HL-60 (cell line): Measurements from ENCODE around the gene STAB2.

ENCODE experiments used
- DNase-seq, 2 experiments: peaks; one replicate each; pipeline ENCODE4 v3.0.0-alpha.2; 2010 to 2020; ENCODE audit warnings: low read depth in 1 of 2, low spot score in 1 of 2
- H3K27ac ChIP-seq: fragments of 250-450 bp; sonication (Bioruptor Pico); replicated peaks from 2 replicates; pipeline ENCODE4 v1.5.1; 2020; ENCODE audit warnings: mild to moderate bottlenecking, moderate library complexity
- H3K27me3 ChIP-seq: fragments of 250-450 bp; sonication (Bioruptor Pico); 2 replicates; pipeline ENCODE4 v1.5.1; 2021; ENCODE audit warnings: mild to moderate bottlenecking, moderate library complexity; ENCODE audit not compliant: insufficient read depth, poor library complexity, severe bottlenecking
- H3K4me3 ChIP-seq: replicated peaks from 2 replicates; pipeline ENCODE4 v1.5.1; 2011; ENCODE audit warnings: mild to moderate bottlenecking, control low read depth, low read length; ENCODE audit not compliant: insufficient read depth
- CTCF ChIP-seq: IDR thresholded peaks from one replicate; pipeline ENCODE4 v1.5.1; 2011; ENCODE audit warnings: low read length, control low read depth, inconsistent platforms; ENCODE audit not compliant: insufficient read depth
- GABPA ChIP-seq: IDR thresholded peaks from 2 replicates; pipeline ENCODE4 v1.6.1; 2012; ENCODE audit warnings: low read depth
- POLR2AphosphoS5 ChIP-seq: IDR thresholded peaks from 2 replicates; pipeline ENCODE4 v1.6.1; 2012; ENCODE audit warnings: low read depth
- REST ChIP-seq: IDR thresholded peaks from 2 replicates; pipeline ENCODE4 v1.6.1; 2012; ENCODE audit warnings: low read depth; ENCODE audit not compliant: insufficient replicate concordance
- SPI1 ChIP-seq: IDR thresholded peaks from 2 replicates; pipeline ENCODE4 v1.6.1; 2012; ENCODE audit warnings: low read depth, mild to moderate bottlenecking, borderline replicate concordance

Gene STAB2

GRCh38 chr12:103793512-103794045 lies 206.5 kb downstream of the STAB2 start:
- no peak overlapping the region for H3K4me3 ChIP-seq
- TF ChIP-seq REST (no peak), SPI1 (no peak), POLR2AphosphoS5 (no peak), GABPA (no peak), CTCF (no peak)
- no peaks in the 10 kb centered on the region for H3K27me3 ChIP-seq
- H3K27ac ChIP-seq, result no peak overlapping the region
- DNase-seq, result no peak

- no peak for TF ChIP-seq POLR2AphosphoS5
- no peak for TF ChIP-seq CTCF
- no peak for TF ChIP-seq SPI1
- TF ChIP-seq GABPA, result no peak
- Histone ChIP-seq H3K27ac (no peak overlapping the region), H3K27me3 (no peaks in the 10 kb centered on the region), H3K4me3 (no peak overlapping the region)
- no peak for DNase-seq
These were observed 207.5 kb downstream of the STAB2 start for GRCh38 chr12:103794309-103795213.

GRCh38 chr12:103798586-103798985 lies 211.5 kb downstream of the STAB2 start:
- TF ChIP-seq REST, result no peak
- no peak for TF ChIP-seq CTCF
- TF ChIP-seq POLR2AphosphoS5, result no peak
- TF ChIP-seq SPI1, result no peak
- no peak for TF ChIP-seq GABPA
- Histone ChIP-seq H3K27ac (peak overlapping the region; percentile 85), H3K27me3 (no peaks in the 10 kb centered on the region), H3K4me3 (no peak overlapping the region)
- DNase-seq, result no peak

GRCh38 chr12:103799504-103799856 lies 212.4 kb downstream of the STAB2 start:
- H3K27me3 ChIP-seq, result no peaks in the 10 kb centered on the region
- DNase-seq, result peak; percentile 77 to 89
- peak overlapping the region; percentile 85 for H3K27ac ChIP-seq
- TF ChIP-seq REST (peak; percentile 9), SPI1 (peak; percentile 59; the same call in 1 of the 2 replicates), GABPA (no peak; the same call in 1 of the 2 replicates), CTCF (no peak), POLR2AphosphoS5 (no peak; the same call in 1 of the 2 replicates)
- H3K4me3 ChIP-seq, result no peak overlapping the region
